ENCODE results near the gene SLC9A8. TPM values are rescaled to one million over a fixed set of nuclear protein-coding genes. Genes with fewer than 3 reads are reported as not detected.

SLC9A8 gene
- total RNA-seq, 1 donor from 2014 or later: 4.1 TPM

DNA sequence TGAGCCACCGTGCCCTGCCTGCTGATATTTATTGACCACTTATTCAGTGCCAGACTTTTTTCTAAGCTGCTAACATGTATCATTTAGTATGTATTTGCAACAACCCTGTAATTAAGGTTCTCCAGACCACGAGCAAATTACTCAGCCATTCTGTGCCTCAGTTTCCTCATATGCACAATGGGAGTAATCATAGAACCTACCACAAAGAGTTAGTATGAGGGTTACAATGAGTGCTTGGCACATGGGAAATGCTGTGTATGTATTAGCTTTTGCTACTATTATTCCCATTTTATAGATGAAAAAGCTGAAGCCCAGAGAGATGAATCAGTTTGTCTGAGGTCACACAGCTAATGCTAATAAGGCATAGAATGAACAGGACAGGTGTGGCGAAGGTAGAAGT lies 20.0 kb upstream of the SLC9A8 start:
- Mint-ChIP-seq H3K9me3 (no peaks in the 10 kb centered on the region), H3K36me3 (no peaks in the 10 kb centered on the region), H3K4me3 (no peak overlapping the region), H3K4me1 (no peaks in the 10 kb centered on the region), H3K27ac (no peak overlapping the region), H3K27me3 (ENCODE audit: insufficient read depth, low read depth) (peaks cover 6% of the 10 kb centered on the region)
- Histone ChIP-seq H2AFZ (replicated peaks) (no peak overlapping the region), H3K79me2 (ENCODE audit: low read depth) (no peaks in the 10 kb centered on the region), H3K27ac (no peak overlapping the region), H3K27me3 (no peaks in the 10 kb centered on the region), H3K9ac (no peak overlapping the region), H4K20me1 (ENCODE audit: low read depth) (no peaks in the 10 kb centered on the region), H3K9me3 (ENCODE audit: low read depth) (no peaks in the 10 kb centered on the region), H3K4me1 (no peaks in the 10 kb centered on the region), H3F3A (ENCODE audit: low read depth) (no peaks in the 10 kb centered on the region), H3K36me3 (no peaks in the 10 kb centered on the region), H3K4me2 (no peak overlapping the region), H3K4me3 (no peak overlapping the region)
- DNase-seq (ENCODE audit: low spot score): no peak
- TF ChIP-seq EZH2 (IDR thresholded peaks at IDR 0.05): no peak
- TF ChIP-seq, protein P1, sequence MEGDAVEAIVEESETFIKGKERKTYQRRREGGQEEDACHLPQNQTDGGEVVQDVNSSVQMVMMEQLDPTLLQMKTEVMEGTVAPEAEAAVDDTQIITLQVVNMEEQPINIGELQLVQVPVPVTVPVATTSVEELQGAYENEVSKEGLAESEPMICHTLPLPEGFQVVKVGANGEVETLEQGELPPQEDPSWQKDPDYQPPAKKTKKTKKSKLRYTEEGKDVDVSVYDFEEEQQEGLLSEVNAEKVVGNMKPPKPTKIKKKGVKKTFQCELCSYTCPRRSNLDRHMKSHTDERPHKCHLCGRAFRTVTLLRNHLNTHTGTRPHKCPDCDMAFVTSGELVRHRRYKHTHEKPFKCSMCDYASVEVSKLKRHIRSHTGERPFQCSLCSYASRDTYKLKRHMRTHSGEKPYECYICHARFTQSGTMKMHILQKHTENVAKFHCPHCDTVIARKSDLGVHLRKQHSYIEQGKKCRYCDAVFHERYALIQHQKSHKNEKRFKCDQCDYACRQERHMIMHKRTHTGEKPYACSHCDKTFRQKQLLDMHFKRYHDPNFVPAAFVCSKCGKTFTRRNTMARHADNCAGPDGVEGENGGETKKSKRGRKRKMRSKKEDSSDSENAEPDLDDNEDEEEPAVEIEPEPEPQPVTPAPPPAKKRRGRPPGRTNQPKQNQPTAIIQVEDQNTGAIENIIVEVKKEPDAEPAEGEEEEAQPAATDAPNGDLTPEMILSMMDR (IDR thresholded peaks at IDR 0.05): no peak
- no peak for TF ChIP-seq EZH2phosphoT487 (IDR thresholded peaks at IDR 0.05)

DNA sequence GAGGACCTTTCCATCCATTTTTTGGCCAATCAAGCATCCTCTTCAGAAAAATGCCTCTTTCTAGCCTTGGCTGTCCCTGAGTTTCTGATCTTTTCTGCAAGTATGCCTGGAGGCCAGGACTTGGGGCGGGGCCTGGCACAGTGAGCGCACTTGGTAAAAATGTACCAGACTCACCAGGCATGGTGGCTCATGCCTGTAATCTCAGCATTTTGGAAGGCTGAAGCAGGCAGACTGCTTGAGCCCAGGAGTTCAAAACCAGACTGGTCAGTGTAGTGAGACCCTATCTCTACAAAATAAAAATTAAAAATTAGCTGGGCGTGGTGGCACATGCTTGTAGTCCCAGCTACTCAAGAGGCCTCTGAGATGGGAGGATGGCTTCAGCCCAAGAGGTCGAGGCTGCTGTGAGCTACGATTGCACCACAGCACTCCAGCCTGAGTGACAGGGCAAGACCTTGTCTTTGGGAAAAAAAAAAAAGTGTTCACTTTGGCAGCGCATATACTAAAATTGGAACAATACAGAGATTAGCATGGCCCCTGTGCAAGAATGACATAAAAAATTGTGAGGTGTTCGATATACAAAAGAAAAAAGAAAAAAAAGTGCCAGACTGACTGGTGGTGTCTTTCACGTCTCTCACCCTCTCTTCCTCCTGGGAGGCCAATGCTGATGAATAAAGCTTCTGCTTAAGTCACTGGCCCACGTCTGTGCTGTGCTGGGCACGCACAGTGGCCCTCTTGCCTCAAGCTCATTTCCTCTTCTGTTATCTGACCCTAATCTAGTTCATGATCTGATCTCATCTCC lies 18.1 kb upstream of the SLC9A8 start:
- H2AFZ ChIP-seq (replicated peaks): no peak overlapping the region
- no peak overlapping the region for H3K27ac ChIP-seq
- H3K36me3 ChIP-seq: no peaks in the 10 kb centered on the region
- H3K9me3 ChIP-seq (ENCODE audit: low read depth): no peaks in the 10 kb centered on the region
- no peaks in the 10 kb centered on the region for H3K27me3 ChIP-seq
- peaks cover 4% of the 10 kb centered on the region for H3K27me3 Mint-ChIP-seq (ENCODE audit: insufficient read depth, low read depth)
- no peak overlapping the region for H3K27ac Mint-ChIP-seq
- no peaks in the 10 kb centered on the region for H3F3A ChIP-seq (ENCODE audit: low read depth)
- no peak overlapping the region for H3K4me3 ChIP-seq
- H3K4me2 ChIP-seq: no peak overlapping the region
- H3K4me1 ChIP-seq: no peaks in the 10 kb centered on the region
- TF ChIP-seq, protein P1 (IDR thresholded peaks at IDR 0.05): no peak
- TF ChIP-seq EZH2 (IDR thresholded peaks at IDR 0.05): no peak
- TF ChIP-seq EZH2phosphoT487 (IDR thresholded peaks at IDR 0.05): no peak
- H3K36me3 Mint-ChIP-seq: no peaks in the 10 kb centered on the region
- DNase-seq (ENCODE audit: low spot score): no peak
- H3K9ac ChIP-seq: no peak overlapping the region
- no peak overlapping the region for H3K4me3 Mint-ChIP-seq
- no peaks in the 10 kb centered on the region for H3K9me3 Mint-ChIP-seq
- no peaks in the 10 kb centered on the region for H3K79me2 ChIP-seq (ENCODE audit: low read depth)
- no peaks in the 10 kb centered on the region for H4K20me1 ChIP-seq (ENCODE audit: low read depth)
- H3K4me1 Mint-ChIP-seq: no peaks in the 10 kb centered on the region

DNA sequence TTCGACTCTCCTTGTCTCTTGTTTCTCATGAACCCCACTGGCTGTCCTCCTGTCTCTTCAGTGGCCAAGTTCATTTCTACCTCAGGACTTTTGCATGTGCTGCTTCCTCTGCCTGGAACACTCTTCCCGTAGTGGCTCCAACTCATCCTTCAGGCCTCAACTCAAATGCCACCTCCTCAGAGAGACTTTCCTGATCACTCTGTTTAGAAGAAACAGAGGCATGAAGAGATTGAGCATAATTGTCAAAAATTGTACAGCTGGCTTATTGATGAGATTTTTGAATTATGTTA lies 17.5 kb upstream of the SLC9A8 start:
- H3K9ac ChIP-seq: no peak overlapping the region
- H3K9me3 ChIP-seq (ENCODE audit: low read depth): no peaks in the 10 kb centered on the region
- no peak overlapping the region for H2AFZ ChIP-seq (replicated peaks)
- no peaks in the 10 kb centered on the region for H3K79me2 ChIP-seq (ENCODE audit: low read depth)
- H3K4me2 ChIP-seq: no peak overlapping the region
- Mint-ChIP-seq H3K27me3 (ENCODE audit: insufficient read depth, low read depth) (peaks cover 4% of the 10 kb centered on the region), H3K27ac (no peak overlapping the region), H3K36me3 (no peaks in the 10 kb centered on the region), H3K9me3 (no peaks in the 10 kb centered on the region), H3K4me1 (no peaks in the 10 kb centered on the region), H3K4me3 (no peak overlapping the region)
- H3K27me3 ChIP-seq: no peaks in the 10 kb centered on the region
- TF ChIP-seq, protein P1 (IDR thresholded peaks at IDR 0.05): no peak
- TF ChIP-seq EZH2phosphoT487 (IDR thresholded peaks at IDR 0.05): no peak
- TF ChIP-seq EZH2 (IDR thresholded peaks at IDR 0.05): no peak
- no peak for DNase-seq (ENCODE audit: low spot score)
- no peaks in the 10 kb centered on the region for H3K36me3 ChIP-seq
- H3F3A ChIP-seq (ENCODE audit: low read depth): no peaks in the 10 kb centered on the region
- H3K27ac ChIP-seq: no peak overlapping the region
- H3K4me1 ChIP-seq: no peaks in the 10 kb centered on the region
- no peak overlapping the region for H3K4me3 ChIP-seq
- H4K20me1 ChIP-seq (ENCODE audit: low read depth): no peaks in the 10 kb centered on the region
